ENCODE data around the gene P2RY13.
A peak's percentile ranks its signal among the peaks of the same experiment; 100 is the strongest.

Gene P2RY13

DNA sequence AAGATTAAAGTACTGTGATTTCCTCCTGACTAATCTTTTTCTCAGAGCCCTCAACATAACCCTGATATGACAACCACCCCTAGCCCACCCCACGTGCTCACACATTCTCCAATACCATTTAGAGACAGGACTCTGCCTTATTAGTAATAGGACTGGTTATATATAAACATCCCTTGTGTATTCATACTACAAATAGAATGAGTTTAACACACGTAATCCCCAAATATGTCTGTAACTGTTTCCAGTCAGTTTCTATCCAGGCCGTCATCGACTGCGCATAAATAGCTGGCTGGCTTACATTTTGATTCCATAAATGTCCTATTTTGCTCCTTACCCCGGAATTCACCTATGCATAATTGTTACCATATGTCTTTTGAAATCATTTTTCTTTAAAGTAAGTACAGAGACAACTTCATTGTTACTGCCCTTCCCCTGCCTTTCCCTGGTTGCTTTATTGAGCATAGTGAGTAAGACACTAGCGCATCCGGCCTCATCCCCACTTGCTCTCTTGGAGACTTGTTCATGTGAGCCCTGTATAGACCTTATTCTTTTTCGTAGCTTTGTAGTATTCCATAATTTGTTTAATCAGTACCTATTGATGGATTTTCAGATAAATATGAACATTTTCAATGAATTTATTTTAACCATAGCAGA lies 47.6 kb downstream of the P2RY13 start:
- Histone ChIP-seq H3K9ac (ENCODE audit: low read depth in 1 of 2, low read length in 2 of 2) (no peak overlapping the region), H3K27me3 (ENCODE audit: control insufficient read depth in 2 of 2, insufficient read depth in 2 of 2, low read length in 2 of 2) (no peaks in the 10 kb centered on the region), H3K9me3 (ENCODE audit: control insufficient read depth in 2 of 2, low read length in 2 of 2) (no peaks in the 10 kb centered on the region), H3K36me3 (ENCODE audit: control insufficient read depth in 2 of 2, insufficient read depth in 2 of 2, low read length in 2 of 2) (no peaks in the 10 kb centered on the region), H3K27ac (ENCODE audit: low read depth in 2 of 2, low read length in 2 of 2) (peak overlapping the region in 1 of 2 donors; percentile 26), H3K4me1 (ENCODE audit: control insufficient read depth in 2 of 2, insufficient read depth in 2 of 2, low read length in 2 of 2) (peaks cover 0 to 6% of the 10 kb centered on the region in 2 donors), H3K4me3 (ENCODE audit: low read length in 2 of 2) (no peak overlapping the region)

DNA sequence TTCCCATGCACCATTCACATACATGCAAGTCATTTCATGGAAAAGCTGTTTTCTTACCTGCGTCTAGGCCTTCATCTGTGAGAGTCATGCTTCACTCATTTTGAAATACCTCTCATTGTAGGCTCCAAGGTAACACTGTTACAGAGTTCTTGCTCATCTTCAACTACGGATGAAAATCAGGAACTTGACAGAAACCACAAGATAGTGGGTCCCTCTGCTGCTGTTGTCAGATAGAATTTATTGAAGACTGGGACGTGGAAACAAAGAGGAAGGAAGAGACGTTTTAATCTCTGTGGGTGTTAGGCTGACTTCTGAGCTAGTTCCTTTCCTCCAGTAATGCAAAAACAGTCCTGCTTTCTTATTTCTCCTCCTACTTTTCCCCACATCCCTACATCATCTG lies 51.1 kb downstream of the P2RY13 start, which contains the start of gene P2RY14:
TSS of gene P2RY14 (minus strand) at position 313 of the 400 bp plus-strand sequence. CDS start 64,226 bp downstream, outside the sequence.
- Histone ChIP-seq H3K4me1 (ENCODE audit: control insufficient read depth in 2 of 2, insufficient read depth in 2 of 2, low read length in 2 of 2) (no peaks in the 10 kb centered on the region), H3K36me3 (ENCODE audit: control insufficient read depth in 2 of 2, insufficient read depth in 2 of 2, low read length in 2 of 2) (no peaks in the 10 kb centered on the region), H3K27me3 (ENCODE audit: control insufficient read depth in 2 of 2, insufficient read depth in 2 of 2, low read length in 2 of 2) (no peaks in the 10 kb centered on the region), H3K9ac (ENCODE audit: low read depth in 1 of 2, low read length in 2 of 2) (peak within 1 kb of the TSS in 1 of 2 donors; percentile 18), H3K27ac (ENCODE audit: low read depth in 2 of 2, low read length in 2 of 2) (peak within 1 kb of the TSS; percentile 37 to 44), H3K9me3 (ENCODE audit: control insufficient read depth in 2 of 2, low read length in 2 of 2) (no peaks in the 10 kb centered on the region), H3K4me3 (ENCODE audit: low read length in 2 of 2) (peak within 1 kb of the TSS in 1 of 2 donors; percentile 56)

DNA sequence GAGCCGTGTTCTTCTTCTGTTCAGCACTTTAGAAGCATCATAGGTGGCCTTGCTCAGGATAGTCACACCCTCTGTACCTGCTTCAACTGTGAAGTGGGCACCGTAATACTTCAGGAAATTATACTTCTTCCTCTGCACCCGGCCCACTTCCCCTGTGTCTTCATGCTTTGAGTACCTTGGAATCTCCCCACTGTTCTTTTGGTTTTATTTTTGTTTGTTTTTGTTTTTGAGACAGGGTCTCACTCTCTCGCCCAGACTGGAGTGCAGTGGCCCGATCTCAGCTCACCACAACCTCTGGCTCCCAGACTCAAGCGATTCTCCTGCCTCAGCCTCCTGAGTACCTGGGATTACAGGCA lies 52.7 kb downstream of the P2RY13 start:
- Histone ChIP-seq H3K4me3 (ENCODE audit: low read length in 2 of 2) (peak overlapping the region; percentile 13 to 19), H3K36me3 (ENCODE audit: control insufficient read depth in 2 of 2, insufficient read depth in 2 of 2, low read length in 2 of 2) (no peaks in the 10 kb centered on the region), H3K9me3 (ENCODE audit: control insufficient read depth in 2 of 2, low read length in 2 of 2) (no peaks in the 10 kb centered on the region), H3K27me3 (ENCODE audit: control insufficient read depth in 2 of 2, insufficient read depth in 2 of 2, low read length in 2 of 2) (no peaks in the 10 kb centered on the region), H3K4me1 (ENCODE audit: control insufficient read depth in 2 of 2, insufficient read depth in 2 of 2, low read length in 2 of 2) (no peaks in the 10 kb centered on the region), H3K27ac (ENCODE audit: low read depth in 2 of 2, low read length in 2 of 2) (peak overlapping the region in 1 of 2 donors; percentile 11), H3K9ac (ENCODE audit: low read depth in 1 of 2, low read length in 2 of 2) (peak overlapping the region in 1 of 2 donors; percentile 27)
